Activated naive CD8-positive, alpha-beta T cell treated with anti-CD3 and anti-CD28 coated beads, Interleukin-2, amount 10 ng/mL, durations not matched to agents 7 days and 5 days (primary cell): ENCODE measurements around the gene SMG6. TPM values are rescaled to one million over a fixed set of nuclear protein-coding genes. Genes with fewer than 3 reads are reported as not detected.

Experiments
- microRNA-seq: library from miRNA; unstranded; fragments of <30 nt; microRNA quantifications from one replicate; pipeline ENCODE4 v1.2.0, GENCODE V29; 2022
- total RNA-seq, 2 experiments: library from RNA; stranded (reverse); gene quantifications; one replicate each; pipeline ENCODE4 v1.2.3, GENCODE V29; 2021

SMG6 gene
- total RNA-seq, 2 experiments from 2014 or later, result 48.5 to 58.3 TPM

Small RNA genes lying within 50 kb of the gene (microRNA-seq; reads per million reads assigned to microRNA genes)
- gene MIR132, result 1,077 reads per million, percentile 79 among the genes with 10 or more reads in this experiment
- gene MIR212, result 34.4 reads per million, percentile 39 among the genes with 10 or more reads in this experiment

Other genes starting within 250 kb of the SMG6 start
- 10 to 100 TPM; 62.1 to 64.3 TPM for gene HIC1, start 248.7 kb downstream of the SMG6 start, total RNA-seq
- 10 to 100 TPM; 16.3 to 19.8 TPM for gene SRR, start 165 bp upstream of the SMG6 start, total RNA-seq
- gene TSR1, start 32.7 kb upstream of the SMG6 start, total RNA-seq, result 10 to 100 TPM; 27.8 to 30.2 TPM
- gene SGSM2, start 33.7 kb upstream of the SMG6 start, total RNA-seq, result 100 to 1,000 TPM; 116 to 131 TPM
- gene MNT, start 97.3 kb upstream of the SMG6 start, total RNA-seq, result 10 to 100 TPM; 35.6 to 38.6 TPM
- gene METTL16, start 208.1 kb upstream of the SMG6 start, total RNA-seq, result 10 to 100 TPM; 32.2 to 36.6 TPM